Pancreas (tissue), 10 donors: ENCODE data around the gene HBEGF. TPM values are rescaled to one million over a fixed set of nuclear protein-coding genes. Genes with fewer than 3 reads are reported as not detected.

Experiments
- ATAC-seq, 4 donors: fragments of 200-7000 bp; cut with Tn5 transposase; one replicate each; pipeline versions ENCODE4 v1.8.0 to v1.9.1; 2020; ENCODE audit warnings: mild to moderate bottlenecking in 4 of 4, moderate library complexity in 4 of 4
- DNase-seq, 6 donors: peaks; one replicate each; pipeline ENCODE4 v3.0.0-alpha.2; 2020
- FAIRE-seq: peaks from 2 replicates; lab custom pipeline; 2012; peaks lifted over from hg19 to GRCh38; lab: Jason Lieb, UNC
- H3K27ac ChIP-seq, 4 donors: fragments of 200-600 bp; sonication (generic); 1 replicate in 3 of 4; 2 replicates in 1 of 4; pipeline versions ENCODE4 v1.5.0 to v1.8.0; 2020
- H3K27me3 ChIP-seq, 4 donors: fragments of 200-600 bp; one replicate each; pipeline ENCODE4 v1.8.0; 2021
- H3K36me3 ChIP-seq, 3 donors: fragments of 200-600 bp; sonication (generic) in 1 of 3; one replicate each; pipeline versions ENCODE4 v1.5.0 to v1.8.0; 2020 to 2021
- H3K4me1 ChIP-seq, 3 donors: fragments of 200-600 bp; one replicate each; pipeline ENCODE4 v1.8.0; 2021
- H3K4me3 ChIP-seq, 4 donors: fragments of 200-600 bp; sonication (generic) in 2 of 4; one replicate each; pipeline versions ENCODE4 v1.5.0 to v1.8.0; 2020 to 2021
- H3K9me3 ChIP-seq, 4 donors: fragments of 200-600 bp; one replicate each; pipeline ENCODE4 v1.8.0; 2021
- WGBS, 2 donors: extraction: QIAGEN DNeasy Blood & Tissue Kit; methylation state at CpG; one replicate each; pipeline ENCODE4 v1.1.7; 2013; 5-methylcytosine and 5-hydroxymethylcytosine counted together
- intact Hi-C, 3 donors: fragments of 100-400 bp; cut with DNase I; formaldehyde crosslinking; loops; one replicate each; pipeline versions ENCODE4 v1.11.1 to v1.14.2; 2022
- polyA plus RNA-seq, 2 donors: library from polyadenylated mRNA; stranded (reverse); fragments of 200-250 nt; gene quantifications; one replicate each; pipeline ENCODE4 v1.2.3, GENCODE V29; 2013
- total RNA-seq, 6 donors: library from RNA; stranded (reverse); fragmentation: NEBNext Ultra II Directional in 4 of 6; extraction: Animal tissue kit (Norgen Biotek cat#: 25700) in 4 of 6; gene quantifications; one replicate each; pipeline versions ENCODE4 v1.2.1 to v1.2.4, GENCODE V29; 2021 to 2023
- TF ChIP-seq, protein P1 (sequence below), 4 donors: fragments of 200-600 bp; sonication (generic) in 3 of 4; IDR thresholded peaks; one replicate each; pipeline versions ENCODE4 v1.5.0 to v1.8.0; 2021; ENCODE audit warnings: antibody characterized with exemption in 4 of 4
- donor health status: healthy with polysubstance abuse.
- donor health status: DM: no; HTN: no; CAD: no; lungs with moderate emphysema.
- donor health status: DM: no; HTN: no; CAD: no.
- donor health status: control.
- donor health status: control.
- donor health status: Bipolar disorder and iron deficiency.
- donor health status: DM: yes; HTN: yes; CAD: no.
- donor health status: DM: no; HTN: no; CAD: no.
- donor health status: DM: no; HTN: no; CAD: no.
- donor health status: DM: yes; HTN: yes; CAD: no.

The HBEGF gene
- total and polyA plus RNA-seq, 8 donors = 0.97 to 5.0 (median 2.0) TPM

DNA sequence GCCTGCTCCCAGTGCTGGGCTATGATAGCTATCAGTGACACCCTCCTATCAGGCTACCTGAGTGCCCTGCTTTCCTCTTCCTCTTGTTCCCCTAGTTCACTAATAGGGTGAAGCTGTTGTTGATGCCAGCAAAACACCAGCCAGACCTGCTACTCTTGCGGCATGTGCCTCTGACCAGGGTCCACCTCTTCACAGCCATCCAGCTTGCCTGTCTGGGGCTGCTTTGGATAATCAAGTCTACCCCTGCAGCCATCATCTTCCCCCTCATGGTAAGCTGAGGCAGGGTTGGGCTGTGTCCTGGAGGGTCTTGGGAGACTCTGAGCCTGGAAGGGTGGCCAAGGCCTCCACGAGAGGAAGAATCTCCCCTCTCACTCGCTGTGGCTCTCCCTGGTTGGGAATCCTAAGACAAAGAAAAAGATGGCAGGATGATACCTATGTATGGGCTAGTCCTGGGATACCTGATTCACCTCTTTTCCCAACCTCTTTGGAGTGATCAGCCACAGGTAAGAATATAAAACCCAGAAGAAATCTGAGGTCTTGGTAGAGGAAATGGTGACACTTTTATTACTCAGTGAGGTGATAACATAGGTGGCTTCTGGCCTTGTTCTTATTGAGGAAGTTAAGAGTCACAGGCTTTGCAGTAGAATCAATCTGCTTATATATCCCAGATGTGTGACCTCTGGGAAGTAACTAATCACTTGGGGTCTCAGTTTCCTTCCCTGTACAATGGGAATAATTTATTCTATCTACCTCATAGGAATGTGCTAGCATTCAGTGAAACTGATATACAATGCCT, 25.2 kb upstream of the HBEGF start:
- DNase-seq (no peak), FAIRE-seq (no peak), ATAC-seq (no peak)
- Histone ChIP-seq H3K9me3 (no peaks in the 10 kb centered on the region), H3K27ac (no peak overlapping the region), H3K4me1 (no peaks in the 10 kb centered on the region), H3K4me3 (no peak overlapping the region), H3K36me3 (no peaks in the 10 kb centered on the region), H3K27me3 (no peaks in the 10 kb centered on the region)
- 73 to 85% methylated on average over 3 of the region's 3 CpGs for WGBS, 2 donors
- TF ChIP-seq, protein P1, sequence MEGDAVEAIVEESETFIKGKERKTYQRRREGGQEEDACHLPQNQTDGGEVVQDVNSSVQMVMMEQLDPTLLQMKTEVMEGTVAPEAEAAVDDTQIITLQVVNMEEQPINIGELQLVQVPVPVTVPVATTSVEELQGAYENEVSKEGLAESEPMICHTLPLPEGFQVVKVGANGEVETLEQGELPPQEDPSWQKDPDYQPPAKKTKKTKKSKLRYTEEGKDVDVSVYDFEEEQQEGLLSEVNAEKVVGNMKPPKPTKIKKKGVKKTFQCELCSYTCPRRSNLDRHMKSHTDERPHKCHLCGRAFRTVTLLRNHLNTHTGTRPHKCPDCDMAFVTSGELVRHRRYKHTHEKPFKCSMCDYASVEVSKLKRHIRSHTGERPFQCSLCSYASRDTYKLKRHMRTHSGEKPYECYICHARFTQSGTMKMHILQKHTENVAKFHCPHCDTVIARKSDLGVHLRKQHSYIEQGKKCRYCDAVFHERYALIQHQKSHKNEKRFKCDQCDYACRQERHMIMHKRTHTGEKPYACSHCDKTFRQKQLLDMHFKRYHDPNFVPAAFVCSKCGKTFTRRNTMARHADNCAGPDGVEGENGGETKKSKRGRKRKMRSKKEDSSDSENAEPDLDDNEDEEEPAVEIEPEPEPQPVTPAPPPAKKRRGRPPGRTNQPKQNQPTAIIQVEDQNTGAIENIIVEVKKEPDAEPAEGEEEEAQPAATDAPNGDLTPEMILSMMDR (IDR thresholded peaks at IDR 0.05) = no peak
- intact Hi-C loops = loop anchor here in 1 of 3 donors (10.0 kb wide), 1 partner anchor 343 kb away; no protein-coding TSS in a partner anchor

- TF ChIP-seq, protein P1 (IDR thresholded peaks at IDR 0.05) = no peak
- ATAC-seq (no peak), DNase-seq (no peak), FAIRE-seq (no peak)
- WGBS, 2 donors = 75 to 76% methylated on average over 8 of the region's 8 CpGs
- no peak overlapping the region for H3K27ac ChIP-seq
- intact Hi-C loops = loop anchor here (10.0 kb wide), 3 partner anchors 133 to 347 kb away; partner anchors contain the start of genes CD14 (in 1 of the 3) and TMCO6 (in 1 of the 3)
- no peaks in the 10 kb centered on the region for H3K4me1 ChIP-seq
- no peaks in the 10 kb centered on the region for H3K9me3 ChIP-seq
- no peaks in the 10 kb centered on the region for H3K27me3 ChIP-seq
- no peak overlapping the region for H3K4me3 ChIP-seq
- H3K36me3 ChIP-seq = no peaks in the 10 kb centered on the region
Observed at GRCh38 chr5:140367256-140368013, 21.0 kb upstream of the HBEGF start.

DNA sequence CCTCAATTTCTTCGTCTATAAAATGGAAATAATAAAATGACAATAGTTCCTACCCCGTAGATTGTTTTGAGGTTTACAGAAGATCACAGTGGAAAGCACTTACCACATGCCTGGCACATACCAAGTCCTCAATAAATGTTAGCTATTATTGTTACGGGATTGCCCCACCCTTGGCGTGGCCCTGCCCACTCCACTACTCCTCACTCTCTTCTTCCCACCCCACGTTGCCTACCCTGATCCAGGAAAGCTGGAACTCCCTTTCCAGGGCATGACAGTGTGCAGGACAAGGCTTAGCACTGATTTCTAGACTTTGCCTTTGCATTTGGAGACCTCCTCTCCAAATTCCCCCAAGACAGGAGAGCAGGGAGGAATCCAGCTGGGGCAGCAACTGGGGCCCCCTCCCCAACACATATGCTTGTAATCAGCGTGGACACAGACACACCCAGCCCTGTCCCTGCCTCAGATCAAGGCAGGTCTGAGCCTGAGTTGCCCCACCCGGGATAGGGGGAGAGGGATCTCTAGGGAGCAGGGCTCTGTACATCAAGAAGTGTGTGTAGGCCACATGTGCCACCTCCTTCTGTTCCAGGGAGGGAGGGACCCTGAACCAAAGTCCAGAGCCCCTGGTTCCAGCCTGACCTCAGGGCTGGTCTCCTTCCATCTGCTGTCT, 20.3 kb upstream of the HBEGF start:
- Histone ChIP-seq H3K4me3 (no peak overlapping the region), H3K4me1 (no peaks in the 10 kb centered on the region), H3K27ac (no peak overlapping the region), H3K36me3 (no peaks in the 10 kb centered on the region), H3K9me3 (no peaks in the 10 kb centered on the region), H3K27me3 (no peaks in the 10 kb centered on the region)
- TF ChIP-seq, protein P1 (IDR thresholded peaks at IDR 0.05) = no peak
- ATAC-seq (no peak), FAIRE-seq (no peak), DNase-seq (no peak)
- 70 to 72% methylated on average over 7 of the region's 7 CpGs for WGBS, 2 donors
- intact Hi-C loops = loop anchor here (10.0 kb wide), 3 partner anchors 132 to 348 kb away; partner anchors contain the start of genes CD14 (in 1 of the 3) and TMCO6 (in 1 of the 3)

GRCh38 chr5:140365941-140366340, 19.5 kb upstream of the HBEGF start:
- TF ChIP-seq, protein P1 (IDR thresholded peaks at IDR 0.05) = no peak
- Histone ChIP-seq H3K9me3 (no peaks in the 10 kb centered on the region), H3K4me3 (no peak overlapping the region), H3K27me3 (no peaks in the 10 kb centered on the region), H3K36me3 (no peaks in the 10 kb centered on the region), H3K27ac (no peak overlapping the region), H3K4me1 (no peaks in the 10 kb centered on the region)
- 84 to 87% methylated on average over 4 of the region's 4 CpGs for WGBS, 2 donors
- intact Hi-C loops = loop anchor here (10.0 kb wide), 3 partner anchors 131 to 349 kb away; partner anchors contain the start of genes CD14 (in 1 of the 3) and TMCO6 (in 1 of the 3)
- ATAC-seq (no peak), DNase-seq (no peak), FAIRE-seq (no peak)
